Fibroblast of skin of right quadriceps (primary cell): Measurements from ENCODE around the gene P2RX6.
"Not testable (repeated sequence)": the region's sequence is repeated elsewhere in the genome, so short reads cannot be mapped to it uniquely, and the experiment has no call there.

ENCODE experiments used
- DNase-seq: peaks from one replicate; pipeline ENCODE4 v3.0.0-alpha.2; 2013

P2RX6 gene

DNA sequence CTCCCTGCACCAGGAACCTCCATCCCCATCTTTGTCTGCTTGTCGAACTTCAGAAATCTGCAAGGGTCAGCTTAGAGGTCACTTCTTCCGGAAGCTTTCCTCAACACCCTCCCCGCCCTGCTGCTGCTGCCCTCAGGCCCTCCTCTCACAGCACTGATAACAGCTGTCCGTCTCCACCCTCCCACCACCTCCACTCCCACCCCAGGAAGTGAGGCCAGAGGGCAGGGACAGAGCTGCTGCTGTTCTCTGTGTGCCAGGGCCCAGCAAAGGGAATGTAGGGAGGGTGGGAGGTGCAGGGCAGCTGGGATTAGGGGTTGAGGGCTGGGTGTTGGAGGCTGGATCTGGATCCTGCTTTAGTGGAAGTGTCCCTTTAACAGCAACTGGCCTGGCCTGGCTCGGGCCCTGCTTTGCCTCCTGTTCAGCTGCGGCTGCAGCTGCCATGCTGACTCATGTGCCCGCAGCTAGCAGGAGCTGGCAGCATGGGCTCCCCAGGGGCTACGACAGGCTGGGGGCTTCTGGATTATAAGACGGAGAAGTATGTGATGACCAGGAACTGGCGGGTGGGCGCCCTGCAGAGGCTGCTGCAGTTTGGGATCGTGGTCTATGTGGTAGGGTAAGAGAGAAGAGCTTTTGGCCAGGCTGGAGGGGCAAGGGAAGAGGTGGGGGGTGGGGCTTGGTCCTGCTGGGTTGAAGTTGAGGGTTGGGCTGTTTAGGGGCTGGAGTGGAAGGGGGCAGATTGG lies at the start of gene P2RX6:
P2RX6 (plus strand) TSS at position 440 of the 740 bp plus-strand sequence; CDS start at position 450, 10 bp downstream.
- peak; percentile 62 for DNase-seq

- DNase-seq = no peak
Measured at GRCh38 chr22:20965888-20966855, 48.8 kb upstream of the P2RX6 start.

GRCh38 chr22:20966883-20967696 lies 47.9 kb upstream of the P2RX6 start, which contains the start of gene AIFM3:
Gene AIFM3, plus strand, starts transcription at chr22:20967255. Its CDS starts 690 bp downstream, at chr22:20967945.
- no peak for DNase-seq

DNA sequence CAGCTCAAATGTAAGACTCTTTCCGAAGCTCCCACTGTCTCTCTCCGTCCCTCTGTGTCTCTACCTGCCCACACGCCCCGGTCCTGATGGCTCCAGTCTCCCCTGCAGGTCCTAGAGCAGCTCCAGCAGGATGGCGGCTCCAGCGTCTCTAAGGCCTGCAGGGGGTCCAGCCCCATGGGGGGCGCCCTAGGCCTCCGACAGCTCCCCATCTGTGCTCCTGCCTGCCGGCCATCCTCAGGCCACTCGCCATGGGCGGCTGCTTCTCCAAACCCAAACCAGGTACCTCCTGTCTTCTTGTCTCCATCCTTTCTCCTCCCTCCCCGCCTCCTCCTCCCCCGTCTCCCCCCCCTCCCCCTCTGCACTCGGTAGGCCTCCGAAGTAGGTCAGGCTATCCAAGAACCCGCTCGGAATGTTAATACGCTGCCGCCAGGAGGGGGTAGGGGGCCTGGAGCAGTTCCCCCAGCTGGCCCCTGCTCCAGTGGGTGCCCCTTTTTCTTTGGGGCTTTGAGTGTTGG lies 47.2 kb upstream of the P2RX6 start:
- no peak for DNase-seq

DNA sequence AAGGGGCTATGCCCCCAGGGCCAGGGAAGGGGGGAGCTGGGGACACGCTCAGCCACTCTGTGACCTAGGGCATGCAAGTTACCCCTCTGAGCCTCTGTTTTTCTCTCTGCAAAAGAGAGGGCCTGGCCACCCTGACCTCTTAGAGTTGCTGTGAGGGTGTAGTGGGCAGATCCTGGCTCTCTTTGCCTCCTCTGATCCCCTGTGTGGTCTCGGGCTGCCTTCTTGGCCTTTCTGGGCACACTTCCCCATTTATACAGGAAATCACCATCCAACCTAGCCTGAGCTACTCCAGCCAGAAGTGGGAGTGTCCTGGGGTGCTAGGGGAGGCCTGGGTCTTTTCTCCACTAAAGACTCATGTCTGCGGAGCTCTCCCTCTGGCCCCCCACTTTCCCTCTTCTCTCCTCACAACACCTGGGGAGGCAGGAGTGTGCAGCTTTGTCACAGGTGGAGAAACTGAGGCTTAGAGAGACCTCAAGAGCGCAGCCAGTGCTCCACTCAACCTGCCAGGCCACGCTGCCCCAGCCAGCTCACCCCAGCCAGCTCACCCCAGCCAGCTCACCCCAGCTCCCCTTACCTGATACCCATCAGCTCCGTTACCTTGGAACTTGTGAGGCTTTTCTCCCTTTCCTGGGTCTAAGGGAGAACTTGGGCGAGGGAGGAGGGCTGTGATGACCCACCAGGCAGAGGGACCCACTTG lies 46.5 kb upstream of the P2RX6 start:
- DNase-seq = no peak

DNA sequence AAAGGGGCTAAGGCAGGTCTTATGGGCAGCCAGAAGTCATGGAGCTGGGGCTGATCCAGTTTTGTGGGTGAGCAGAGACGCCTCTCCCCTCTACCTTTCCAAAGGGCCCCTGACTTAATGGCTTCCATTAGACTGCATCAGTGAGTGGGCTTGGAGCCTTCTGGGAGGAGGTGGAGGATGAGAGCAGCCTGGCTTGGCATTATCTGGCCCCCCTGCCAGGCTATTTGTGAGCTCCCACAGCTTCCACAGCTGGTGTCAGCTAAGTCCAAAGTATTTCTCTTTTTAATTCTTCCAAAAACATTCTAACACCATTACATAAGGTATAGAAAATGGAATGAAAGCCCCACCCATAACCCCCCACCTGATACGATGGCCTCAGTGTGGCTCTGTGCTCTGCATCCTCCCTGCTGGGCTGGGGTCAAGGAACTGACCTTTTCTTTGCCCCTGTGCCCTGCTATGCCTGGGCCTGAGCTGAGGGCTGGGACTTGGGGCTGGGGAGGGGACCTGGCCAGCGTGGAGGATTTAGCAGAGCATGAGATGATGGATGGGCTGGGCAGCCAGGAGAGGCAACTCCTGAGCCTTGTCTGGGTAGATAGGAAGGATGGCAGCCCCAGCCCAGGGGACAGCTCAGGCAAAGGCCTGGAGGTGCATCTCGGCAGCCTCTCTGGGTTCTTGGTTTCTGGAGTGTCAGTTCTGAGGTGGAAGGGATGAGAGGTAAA lies 43.9 kb upstream of the P2RX6 start:
- DNase-seq = no peak

DNA sequence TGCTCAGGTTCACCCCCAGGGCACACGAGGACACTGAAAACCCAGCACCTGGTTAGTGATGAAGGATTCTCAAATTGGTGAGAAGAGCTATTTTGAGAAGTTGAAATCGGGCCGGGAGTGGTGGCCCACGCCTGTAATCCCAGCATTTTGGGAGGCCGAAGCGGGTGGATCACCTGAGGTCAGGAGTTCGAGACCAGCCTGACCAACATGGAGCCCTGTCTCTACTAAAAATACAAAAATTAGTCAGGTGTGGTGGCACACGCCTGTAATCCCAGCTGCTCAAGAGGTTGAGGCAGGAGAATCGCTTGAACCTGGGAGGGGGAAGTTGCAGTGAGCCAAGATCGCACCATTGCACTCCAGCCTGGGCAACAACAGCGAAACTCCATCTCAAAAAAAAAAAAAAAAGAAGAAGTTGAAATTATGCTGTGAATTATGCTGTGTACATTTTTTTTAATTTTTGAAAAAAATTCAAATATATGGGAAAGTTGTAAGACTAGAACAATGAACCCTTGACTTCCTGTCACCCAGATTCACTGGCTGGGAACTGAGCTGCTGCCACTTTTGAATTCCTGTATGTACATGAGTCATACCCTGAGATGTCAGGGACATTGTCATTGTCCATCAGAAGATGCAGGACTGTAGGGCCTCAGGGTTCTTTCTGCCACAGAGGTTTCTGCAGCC lies 42.8 kb upstream of the P2RX6 start:
- not testable (repeated sequence) for DNase-seq

GRCh38 chr22:20972933-20973577 lies 41.9 kb upstream of the P2RX6 start:
- no peak for DNase-seq

- DNase-seq = no peak
Measured at GRCh38 chr22:20973634-20974286, 41.2 kb upstream of the P2RX6 start.

DNA sequence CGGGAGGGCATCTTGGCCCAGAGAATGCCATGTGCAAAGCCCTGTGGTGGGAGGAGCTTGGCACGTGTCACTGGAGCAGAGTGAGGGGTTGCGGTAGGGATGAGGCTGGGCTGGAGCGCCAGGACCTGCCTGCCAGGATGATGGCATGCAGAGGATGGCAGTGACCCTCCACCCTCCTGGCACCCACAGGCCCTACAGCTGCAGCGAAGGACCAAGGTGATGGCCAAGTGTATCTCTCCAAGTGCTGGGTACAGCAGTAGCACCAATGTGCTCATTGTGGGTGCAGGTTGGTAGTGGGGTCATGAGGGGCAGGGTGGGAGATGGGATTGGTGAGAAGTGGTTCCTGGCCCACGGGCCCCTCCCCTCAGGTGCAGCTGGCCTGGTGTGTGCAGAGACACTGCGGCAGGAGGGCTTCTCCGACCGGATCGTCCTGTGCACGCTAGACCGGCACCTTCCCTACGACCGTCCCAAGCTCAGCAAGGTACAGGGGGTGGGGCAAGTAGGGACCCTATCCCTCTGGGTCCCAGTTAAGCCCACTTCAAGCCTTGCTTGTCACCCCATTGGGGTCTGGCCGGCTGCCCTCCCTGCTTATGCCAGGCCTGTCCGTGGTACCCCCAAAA lies 40.5 kb upstream of the P2RX6 start:
- DNase-seq = no peak

GRCh38 chr22:20975541-20976290 lies 39.2 kb upstream of the P2RX6 start:
- DNase-seq = no peak

GRCh38 chr22:20976291-20976877 lies 38.6 kb upstream of the P2RX6 start:
- DNase-seq = no peak

DNA sequence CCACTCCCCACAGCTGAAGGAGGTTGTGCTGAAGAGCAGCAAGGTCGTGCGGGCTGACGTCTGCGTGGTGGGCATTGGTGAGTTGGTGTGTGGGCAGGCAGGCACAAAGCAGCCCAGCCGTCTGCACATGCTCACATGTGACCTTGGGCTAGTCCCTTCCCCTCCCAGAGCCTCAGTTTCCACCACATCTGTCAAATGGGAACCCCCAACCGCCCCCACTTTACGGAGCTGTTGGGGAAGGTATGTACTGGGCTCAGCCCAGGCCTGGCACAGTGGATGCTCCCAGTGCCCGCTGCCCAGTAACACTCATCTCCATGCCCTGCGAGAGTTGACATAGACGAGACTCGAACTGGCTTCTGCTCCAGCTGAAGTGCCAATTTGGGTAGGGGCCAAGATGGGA lies 37.9 kb upstream of the P2RX6 start:
- DNase-seq = no peak

DNA sequence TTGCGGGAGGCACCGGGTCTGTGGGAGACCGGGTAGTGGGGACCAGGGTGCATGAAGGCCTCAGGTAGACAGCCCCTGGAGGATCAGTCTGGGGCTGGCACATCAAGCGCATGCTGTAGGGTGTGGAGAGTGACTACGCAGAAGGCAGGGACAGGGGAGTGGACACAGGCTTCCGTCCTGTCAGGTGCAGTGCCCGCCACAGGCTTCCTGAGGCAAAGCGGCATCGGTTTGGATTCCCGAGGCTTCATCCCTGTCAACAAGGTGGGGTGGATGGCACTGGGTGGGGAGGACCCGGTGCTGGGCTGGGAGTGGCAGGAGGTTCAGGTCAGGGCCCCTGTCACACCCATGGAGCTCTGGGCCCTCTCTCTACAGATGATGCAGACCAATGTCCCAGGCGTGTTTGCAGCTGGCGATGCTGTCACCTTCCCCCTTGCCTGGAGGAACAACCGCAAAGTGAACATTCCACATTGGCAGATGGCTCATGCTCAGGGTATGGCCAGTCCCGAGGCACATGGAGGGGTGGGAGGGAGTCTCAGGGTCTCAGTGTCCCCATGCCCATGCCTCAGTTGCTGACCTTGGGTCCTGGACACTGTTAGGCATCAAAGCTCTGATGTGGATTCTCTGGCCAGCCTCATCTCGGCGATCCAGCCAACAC lies 37.3 kb upstream of the P2RX6 start:
- DNase-seq = no peak

DNA sequence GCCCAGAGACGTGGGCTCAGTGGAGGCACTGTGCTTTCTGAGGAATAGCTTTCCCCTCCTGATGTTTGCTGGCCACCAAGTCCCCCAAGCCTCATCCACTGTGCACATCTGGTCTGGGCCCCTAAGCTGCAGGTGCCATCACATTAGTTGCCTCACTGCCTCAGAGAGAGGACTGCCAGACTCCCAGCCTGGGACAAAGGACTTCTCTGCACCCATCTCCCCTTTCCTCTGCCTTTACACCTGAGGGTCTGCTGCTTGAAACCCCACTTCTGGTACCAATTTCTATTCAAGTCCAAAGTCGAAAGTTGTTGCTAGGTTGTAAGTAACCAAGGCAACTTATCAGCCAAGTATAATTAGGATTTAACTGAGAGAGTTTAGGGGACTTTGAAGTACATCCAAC lies 36.5 kb upstream of the P2RX6 start:
- no peak for DNase-seq

- DNase-seq = peak; percentile 78
Measured at GRCh38 chr22:20979243-20979809, 35.6 kb upstream of the P2RX6 start.

- no peak for DNase-seq
Measured at GRCh38 chr22:20979940-20980453, 35.0 kb upstream of the P2RX6 start.
